HEK293 (cell line): ENCODE measurements around the gene TTLL5.

Source experiments
- CTCF ChIP-seq: fragments of 450-650 bp; formaldehyde crosslinking; IDR thresholded peaks from 2 replicates; pipeline ENCODE4 v1.5.1; 2016; ENCODE audit warnings: missing biosample characterization, missing genetic modification characterization
- PRDM4 ChIP-seq: fragments of 450-650 bp; formaldehyde crosslinking; IDR thresholded peaks from 2 replicates; pipeline ENCODE4 v1.5.1; 2017; ENCODE audit warnings: missing biosample characterization, missing genetic modification characterization
- SCRT1 ChIP-seq: fragments of 450-650 bp; formaldehyde crosslinking; IDR thresholded peaks from 2 replicates; pipeline ENCODE4 v1.5.1; 2016; ENCODE audit warnings: missing biosample characterization, missing genetic modification characterization, borderline replicate concordance

GRCh38 chr14:75952489-75952888, 291.4 kb downstream of the TTLL5 start:
- TF ChIP-seq SCRT1 (tag by site-specific recombination): no peak
- no peak for TF ChIP-seq PRDM4 (tag by site-specific recombination)
- TF ChIP-seq CTCF (tag by site-specific recombination): no peak
